GM20000 (cell line): ENCODE data around the gene TTC7B.

ENCODE experiments used
- DNase-seq: peaks from one replicate; pipeline ENCODE4 v3.0.0; 2012; ENCODE audit warnings: low spot score
- CTCF ChIP-seq: IDR thresholded peaks from 2 replicates; pipeline ENCODE4 v1.5.1; 2012; ENCODE audit warnings: mild to moderate bottlenecking, control low read depth; ENCODE audit errors: extremely low read depth, missing control alignments

The TTC7B gene

GRCh38 chr14:90606434-90606833 lies 209.8 kb downstream of the TTC7B start:
- DNase-seq = no peak
- TF ChIP-seq CTCF = no peak

GRCh38 chr14:90605430-90605829 lies 210.8 kb downstream of the TTC7B start:
- DNase-seq = no peak
- TF ChIP-seq CTCF = no peak

GRCh38 chr14:90604356-90604755 lies 211.9 kb downstream of the TTC7B start:
- TF ChIP-seq CTCF = no peak
- DNase-seq = no peak

- DNase-seq = no peak
- TF ChIP-seq CTCF = no peak
Observed at GRCh38 chr14:90603841-90604240, 212.4 kb downstream of the TTC7B start.

- TF ChIP-seq CTCF = no peak
- no peak for DNase-seq
Observed at GRCh38 chr14:90603336-90603735, 212.9 kb downstream of the TTC7B start.

GRCh38 chr14:90602088-90602687 lies 214.0 kb downstream of the TTC7B start:
- DNase-seq = no peak
- no peak for TF ChIP-seq CTCF

GRCh38 chr14:90601563-90601962 lies 214.7 kb downstream of the TTC7B start:
- no peak for DNase-seq
- no peak for TF ChIP-seq CTCF
